Measurements from ENCODE around the gene MRPS2.

Gene MRPS2

DNA sequence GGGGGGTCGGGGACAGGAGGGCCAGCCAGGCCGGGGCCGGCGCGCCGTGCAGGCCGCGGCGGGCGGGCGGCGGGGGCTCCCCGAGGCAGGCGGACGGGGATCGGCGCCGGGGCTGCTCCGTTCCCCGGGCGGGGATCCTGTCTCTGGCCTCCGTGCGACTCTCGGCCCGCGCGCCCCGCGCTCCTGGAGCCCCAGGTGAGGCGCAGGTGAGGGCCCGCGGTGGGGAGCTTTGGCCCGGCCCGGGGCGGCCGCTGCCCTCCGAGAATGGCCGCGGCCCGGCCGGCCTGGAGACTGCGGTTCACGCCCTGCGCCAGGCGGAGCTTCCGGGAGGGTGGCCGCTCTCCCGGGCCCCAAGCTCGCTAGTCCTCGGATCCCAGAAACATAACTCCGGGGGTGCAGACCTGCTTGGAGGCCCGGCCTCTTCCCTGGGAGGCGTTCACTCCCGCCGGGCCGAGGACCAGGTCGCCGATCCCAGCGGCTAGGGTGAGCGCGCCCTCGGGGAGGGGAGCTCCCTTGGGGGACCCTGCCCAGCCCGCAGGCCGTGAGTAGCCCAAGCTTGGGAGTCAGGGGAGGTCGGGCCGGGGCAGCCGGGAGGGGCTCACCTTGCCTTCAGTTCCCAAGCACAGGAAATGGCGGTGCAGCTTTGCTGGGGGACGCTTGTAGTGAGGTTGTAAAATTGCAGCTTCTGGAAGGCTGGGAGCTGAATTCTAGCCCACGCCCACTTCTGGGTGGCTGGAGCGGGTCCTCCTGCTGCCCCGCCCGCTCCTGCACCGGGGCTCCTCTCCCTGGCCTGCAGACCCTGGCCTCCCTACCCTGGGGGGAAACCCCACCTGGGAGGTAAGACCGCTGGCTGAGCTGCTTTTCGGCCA is 20.2 kb upstream of the MRPS2 start:
- DNase-seq (ENCODE audit: low read depth in 2 of 3, low spot score in 2 of 3), result no peak

DNA sequence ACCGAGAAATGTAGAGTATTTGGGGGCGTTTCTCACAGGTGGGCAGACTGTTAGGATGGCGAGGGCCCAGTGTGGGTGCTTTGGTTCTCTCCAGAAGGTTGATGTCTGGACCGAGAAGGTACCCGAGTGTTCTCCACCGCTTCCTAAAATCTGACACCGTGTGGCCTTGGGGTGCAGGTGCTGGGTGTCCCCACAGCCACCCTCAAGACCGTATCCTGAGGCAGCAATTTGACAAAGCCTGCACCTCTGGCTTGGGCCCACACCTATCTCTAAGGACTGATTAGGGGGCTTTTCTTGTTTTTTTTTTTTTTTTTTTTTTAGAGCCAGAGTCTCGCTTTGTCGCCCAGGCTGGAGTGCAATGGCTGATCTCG is 19.6 kb upstream of the MRPS2 start:
- DNase-seq (ENCODE audit: low read depth in 2 of 3, low spot score in 2 of 3), result no peak

DNA sequence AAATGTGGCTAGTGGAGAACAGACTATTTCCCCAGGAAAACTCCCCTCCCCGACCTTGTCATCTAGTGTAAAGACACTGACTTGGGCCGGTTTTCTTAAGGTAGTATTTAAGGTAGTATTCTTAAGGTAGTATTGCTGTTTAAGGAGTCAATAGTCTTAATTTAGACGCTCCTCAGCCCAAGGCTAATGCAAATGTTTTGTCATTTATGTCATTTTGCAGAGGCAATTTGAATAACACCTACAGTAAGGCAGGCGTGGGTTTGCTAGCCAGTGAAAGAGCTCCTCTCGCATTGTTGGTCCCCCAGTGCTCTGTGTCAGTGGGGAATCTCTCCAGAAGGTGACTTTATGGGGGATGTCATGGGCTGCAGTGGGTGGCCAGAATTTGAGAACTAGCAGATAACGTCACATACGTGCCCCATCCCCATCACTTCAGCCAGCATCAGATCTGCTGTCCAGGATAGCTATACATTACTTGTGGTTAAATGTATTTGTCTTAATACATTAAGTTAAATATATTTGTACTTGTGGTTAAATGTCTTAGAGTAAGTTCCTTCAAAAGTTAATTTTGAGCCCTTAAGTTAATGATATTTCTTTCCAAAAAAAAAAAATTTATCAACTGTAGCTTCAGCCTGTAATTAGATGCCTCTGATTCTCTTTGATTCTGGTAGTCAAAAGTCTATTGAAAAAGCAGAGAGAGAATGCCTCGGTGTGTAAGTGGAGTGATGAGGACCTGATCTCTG is 18.3 kb upstream of the MRPS2 start:
- no peak for DNase-seq (ENCODE audit: low read depth in 2 of 3, low spot score in 2 of 3)

GRCh38 chr9:135484460-135485277 is 15.8 kb upstream of the MRPS2 start:
- no peak for DNase-seq (ENCODE audit: low read depth in 2 of 3, low spot score in 2 of 3)

- DNase-seq (ENCODE audit: low read depth in 2 of 3, low spot score in 2 of 3), result no peak
Measured at GRCh38 chr9:135485385-135485784, 15.1 kb upstream of the MRPS2 start.

DNA sequence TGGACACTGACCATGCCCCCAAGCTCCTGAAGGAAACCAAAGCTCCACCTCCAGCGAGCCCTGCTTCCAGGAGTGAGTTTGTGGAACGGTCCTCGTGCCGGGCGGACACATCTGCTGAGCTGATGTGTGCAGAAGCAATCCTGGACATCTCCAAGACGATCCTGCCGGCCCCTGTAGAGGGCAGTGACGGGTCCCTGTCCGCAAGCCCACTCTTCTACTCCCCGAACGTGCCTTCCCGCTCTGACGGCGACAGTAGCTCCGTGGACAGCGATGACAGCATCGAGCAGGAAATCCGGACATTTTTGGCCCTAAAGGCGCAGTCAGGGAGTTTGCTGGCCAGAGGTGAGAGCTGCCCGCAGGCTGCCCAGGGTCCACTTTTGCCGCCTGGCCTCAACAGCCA is 14.7 kb upstream of the MRPS2 start:
- DNase-seq (ENCODE audit: low read depth in 2 of 3, low spot score in 2 of 3), result no peak

DNA sequence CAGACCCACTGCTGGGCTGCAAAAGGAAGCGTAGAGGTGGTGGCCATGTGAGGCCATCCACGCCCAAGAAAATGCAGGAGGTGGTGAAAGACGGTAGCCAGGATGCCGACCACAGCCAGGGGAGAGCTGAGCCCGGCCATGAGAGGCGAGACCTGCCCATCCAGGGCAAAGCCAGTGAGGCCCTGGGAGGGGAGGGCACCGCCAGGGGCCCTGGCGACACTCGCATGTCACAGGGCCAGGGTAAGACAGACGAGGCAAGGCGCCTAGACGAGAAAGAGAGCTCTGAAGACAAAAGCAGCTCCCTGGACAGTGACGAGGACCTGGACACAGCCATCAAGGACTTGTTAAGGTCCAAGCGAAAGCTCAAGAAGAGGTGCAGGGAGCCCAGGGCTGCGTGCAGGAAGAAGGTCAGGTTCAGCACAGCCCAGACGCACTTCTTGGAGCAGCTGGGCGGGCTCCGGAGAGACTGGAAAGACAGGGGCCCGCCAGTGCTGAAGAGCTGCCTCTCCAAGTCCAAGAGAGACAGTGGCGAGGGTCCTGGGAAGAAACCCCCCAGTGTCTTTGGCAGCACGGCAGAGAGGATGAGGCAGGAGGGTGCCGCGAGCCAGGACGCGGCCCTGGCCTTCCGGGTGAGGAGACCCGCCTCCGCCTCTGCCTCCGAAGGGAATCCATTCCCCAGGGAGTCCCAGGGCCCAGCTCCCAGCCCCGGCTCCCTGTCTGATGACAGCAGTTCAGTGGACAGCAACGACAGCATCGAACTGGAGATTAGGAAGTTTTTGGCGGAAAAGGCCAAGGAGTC is 14.0 kb upstream of the MRPS2 start:
- no peak for DNase-seq (ENCODE audit: low read depth in 2 of 3, low spot score in 2 of 3)

DNA sequence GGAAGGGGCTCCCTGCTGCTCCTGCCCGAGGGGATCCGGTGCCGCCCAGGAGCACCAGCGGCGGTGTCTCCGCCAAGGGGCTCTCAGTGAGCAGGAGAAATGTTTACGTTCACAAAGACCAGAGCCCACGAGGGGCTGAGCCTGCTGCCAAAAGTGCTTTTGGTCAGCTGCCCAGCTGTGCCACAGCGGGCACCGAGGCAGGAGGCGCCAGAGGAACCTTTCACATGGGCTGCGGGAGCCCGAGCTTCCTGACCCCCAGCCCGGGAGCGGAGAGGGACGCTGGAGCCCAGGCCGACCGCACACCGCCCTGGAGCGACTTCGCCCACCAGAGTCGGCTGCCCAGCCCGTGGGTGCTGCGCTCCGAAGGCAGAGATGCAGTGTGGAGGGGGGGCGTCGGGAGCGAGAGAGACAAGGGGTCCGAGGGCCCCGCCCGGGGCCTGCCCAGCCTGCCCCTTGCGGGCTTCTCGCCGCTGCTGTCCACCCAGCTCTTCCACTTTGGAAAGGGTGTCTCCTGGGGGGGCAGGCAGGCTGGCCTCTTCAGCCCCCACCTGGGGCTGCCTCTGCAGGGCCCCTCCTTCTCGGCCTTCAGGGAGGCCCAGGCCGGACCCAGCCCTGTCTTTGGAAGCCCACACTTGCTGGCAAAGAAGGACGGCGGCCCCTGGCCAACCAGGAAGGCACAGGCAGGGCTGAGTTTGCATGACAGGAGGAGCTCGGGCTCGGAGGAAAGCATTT is 13.0 kb upstream of the MRPS2 start:
- no peak for DNase-seq (ENCODE audit: low read depth in 2 of 3, low spot score in 2 of 3)

DNA sequence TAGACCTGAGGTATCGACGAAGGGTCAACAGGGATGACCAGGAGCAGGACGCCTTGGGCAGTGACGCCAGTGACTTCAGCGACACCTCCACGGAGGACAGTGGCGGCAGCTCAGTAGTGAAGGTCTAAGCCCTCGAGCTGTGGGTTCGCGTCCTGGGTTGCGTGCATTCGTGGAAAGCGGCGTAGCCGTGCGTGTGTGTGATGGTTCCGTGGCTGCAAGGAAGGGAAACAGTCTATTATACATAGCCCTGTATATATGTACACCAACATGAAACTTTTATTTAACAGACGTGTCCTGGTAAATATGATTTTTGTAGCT is 12.5 kb upstream of the MRPS2 start:
- no peak for DNase-seq (ENCODE audit: low read depth in 2 of 3, low spot score in 2 of 3)

- no peak for DNase-seq (ENCODE audit: low read depth in 2 of 3, low spot score in 2 of 3)
Measured at GRCh38 chr9:135488527-135488926, 12.0 kb upstream of the MRPS2 start.

- DNase-seq (ENCODE audit: low read depth in 2 of 3, low spot score in 2 of 3), result no peak
Measured at GRCh38 chr9:135489188-135489906, 11.1 kb upstream of the MRPS2 start.

DNA sequence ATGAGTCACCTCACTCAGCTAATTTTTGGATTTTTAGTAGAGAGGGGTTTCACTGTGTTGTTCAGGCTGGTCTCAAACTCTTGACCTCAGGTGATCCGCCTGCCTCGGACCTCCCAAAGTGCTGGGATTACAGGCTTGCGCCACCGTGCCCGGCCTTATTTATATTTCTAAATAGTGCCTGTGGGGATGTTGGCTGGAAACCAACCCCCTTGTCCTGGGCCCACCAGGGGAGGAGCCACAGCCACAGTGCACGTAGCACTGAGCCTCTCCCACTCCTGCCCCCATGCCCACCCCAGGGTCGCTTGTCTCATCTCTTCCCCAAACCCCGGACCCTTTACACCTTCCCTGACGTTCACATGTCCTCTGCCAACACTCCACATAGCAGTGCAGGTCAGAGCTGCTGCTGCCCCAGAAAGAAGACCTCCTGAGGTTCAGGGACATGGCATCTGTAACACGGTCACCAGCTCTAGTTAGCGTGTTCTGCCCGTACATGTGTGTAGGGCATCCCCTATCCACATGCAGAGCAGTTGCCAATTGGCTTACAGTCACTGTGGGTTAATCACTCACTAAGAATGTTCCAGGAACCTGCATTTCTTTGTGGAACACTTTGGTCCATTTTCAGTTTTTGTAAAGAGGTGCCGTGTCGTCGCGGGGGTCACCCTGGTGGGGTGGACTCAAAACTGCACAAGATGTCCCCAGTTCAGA is 10.2 kb upstream of the MRPS2 start:
- no peak for DNase-seq (ENCODE audit: low read depth in 2 of 3, low spot score in 2 of 3)

- no peak for DNase-seq (ENCODE audit: low read depth in 2 of 3, low spot score in 2 of 3)
Measured at GRCh38 chr9:135490980-135491464, 9.5 kb upstream of the MRPS2 start.

GRCh38 chr9:135491764-135492163 is 8.7 kb upstream of the MRPS2 start:
- DNase-seq (ENCODE audit: low read depth in 2 of 3, low spot score in 2 of 3), result no peak

DNA sequence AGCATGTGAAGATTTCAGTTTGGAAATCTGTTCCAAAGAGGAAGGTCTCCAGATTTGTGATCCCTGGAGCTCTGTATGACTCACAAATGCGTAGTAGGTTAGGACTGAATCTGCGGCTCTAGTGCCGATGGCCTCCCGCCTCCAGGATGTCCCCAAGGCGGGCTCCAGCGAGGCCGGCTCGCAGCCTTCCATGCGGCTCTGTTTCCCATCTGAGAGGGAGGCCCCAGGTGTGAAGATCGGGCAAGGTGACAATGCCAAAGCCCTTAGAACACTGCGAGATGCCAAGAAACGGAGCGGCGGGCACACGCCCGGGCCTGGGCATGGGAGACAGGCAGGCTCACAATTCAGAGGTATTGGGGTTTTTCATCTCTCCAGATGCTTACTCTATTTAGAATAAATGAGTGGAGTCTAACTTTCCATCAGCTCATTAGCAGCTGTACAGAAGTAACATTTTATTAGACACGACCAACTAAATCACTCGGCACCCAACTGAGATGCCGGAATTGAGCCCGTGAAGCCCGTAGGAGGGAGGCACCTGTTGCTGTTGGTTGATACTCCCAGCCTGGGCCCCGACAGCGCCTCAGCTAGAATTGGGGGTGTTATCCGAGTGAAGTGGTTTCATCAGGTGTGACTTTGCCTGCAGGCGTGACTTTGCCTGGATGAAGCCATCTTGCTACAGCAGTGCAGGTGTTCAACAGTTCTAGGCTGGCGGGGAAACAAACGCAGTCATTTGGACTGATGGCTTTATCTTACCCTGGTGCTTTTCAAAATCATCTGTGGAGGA is 7.4 kb upstream of the MRPS2 start:
- no peak for DNase-seq (ENCODE audit: low read depth in 2 of 3, low spot score in 2 of 3)

- no peak for DNase-seq (ENCODE audit: low read depth in 2 of 3, low spot score in 2 of 3)
Measured at GRCh38 chr9:135494791-135495559, 5.5 kb upstream of the MRPS2 start.

GRCh38 chr9:135498381-135499126 is 1.9 kb upstream of the MRPS2 start:
- DNase-seq (ENCODE audit: low read depth in 2 of 3, low spot score in 2 of 3), result no peak
